Inflammatory macrophage treated with lipopolysaccharide for 1 hour (primary cell): ENCODE results near the gene NLRP3.
"Not testable (repeated sequence)": the region's sequence is repeated elsewhere in the genome, so short reads cannot be mapped to it uniquely, and the experiment has no call there.

ENCODE experiments used
- DNase-seq, 2 donors: peaks; one replicate each; pipeline ENCODE4 v3.0.0-alpha.2; 2020 to 2022

The NLRP3 gene

GRCh38 chr1:247440001-247440620 lies 24.1 kb downstream of the NLRP3 start:
- DNase-seq = peak; percentile 91 to 97

GRCh38 chr1:247441606-247442005 lies 25.6 kb downstream of the NLRP3 start:
- peak; percentile 89 to 95 for DNase-seq

- DNase-seq = no peak
Measured at GRCh38 chr1:247442164-247442563, 26.2 kb downstream of the NLRP3 start.

- no peak for DNase-seq
Measured at GRCh38 chr1:247443641-247444040, 27.7 kb downstream of the NLRP3 start.

GRCh38 chr1:247444571-247444970 lies 28.6 kb downstream of the NLRP3 start:
- DNase-seq = no peak

GRCh38 chr1:247445526-247446356 lies 29.8 kb downstream of the NLRP3 start:
- DNase-seq = peak; percentile 87 to 91

GRCh38 chr1:247447162-247447909 lies 31.4 kb downstream of the NLRP3 start:
- no peak for DNase-seq

GRCh38 chr1:247448107-247448791 lies 32.3 kb downstream of the NLRP3 start:
- DNase-seq = peak in 1 of 2 donors; percentile 25

- DNase-seq = no peak
Measured at GRCh38 chr1:247451388-247452010, 35.5 kb downstream of the NLRP3 start.

GRCh38 chr1:247452447-247453039 lies 36.6 kb downstream of the NLRP3 start:
- no peak for DNase-seq

GRCh38 chr1:247453245-247453644 lies 37.3 kb downstream of the NLRP3 start:
- DNase-seq = peak in 1 of 2 donors; percentile 20

- DNase-seq = no peak
Measured at GRCh38 chr1:247453997-247454396, 38.0 kb downstream of the NLRP3 start.

GRCh38 chr1:247456021-247456420 lies 40.0 kb downstream of the NLRP3 start:
- DNase-seq = peak; percentile 59 to 62

GRCh38 chr1:247456914-247457639 lies 41.1 kb downstream of the NLRP3 start:
- peak; percentile 76 to 90 for DNase-seq

GRCh38 chr1:247459507-247459906 lies 43.5 kb downstream of the NLRP3 start:
- DNase-seq = no peak

GRCh38 chr1:247465796-247466195 lies 49.8 kb downstream of the NLRP3 start:
- DNase-seq = peak; percentile 66 to 69

GRCh38 chr1:247467129-247467528 lies 51.2 kb downstream of the NLRP3 start:
- peak in 1 of 2 donors; percentile 32 for DNase-seq

GRCh38 chr1:247468481-247469140 lies 52.6 kb downstream of the NLRP3 start:
- no peak for DNase-seq

GRCh38 chr1:247469141-247469535 lies 53.2 kb downstream of the NLRP3 start:
- DNase-seq = no peak

- DNase-seq = not testable (repeated sequence)
Measured at GRCh38 chr1:247470942-247471429, 55.0 kb downstream of the NLRP3 start.
